Medulla oblongata (tissue), 1 donor: ENCODE results near the gene MRPL46.
A peak's percentile ranks its signal among the peaks of the same experiment; 100 is the strongest.

Source experiments
- DNase-seq: peaks from one replicate; pipeline ENCODE4 v3.0.0-alpha.2; 2015; ENCODE audit errors: extremely low spot score

The MRPL46 gene

DNA sequence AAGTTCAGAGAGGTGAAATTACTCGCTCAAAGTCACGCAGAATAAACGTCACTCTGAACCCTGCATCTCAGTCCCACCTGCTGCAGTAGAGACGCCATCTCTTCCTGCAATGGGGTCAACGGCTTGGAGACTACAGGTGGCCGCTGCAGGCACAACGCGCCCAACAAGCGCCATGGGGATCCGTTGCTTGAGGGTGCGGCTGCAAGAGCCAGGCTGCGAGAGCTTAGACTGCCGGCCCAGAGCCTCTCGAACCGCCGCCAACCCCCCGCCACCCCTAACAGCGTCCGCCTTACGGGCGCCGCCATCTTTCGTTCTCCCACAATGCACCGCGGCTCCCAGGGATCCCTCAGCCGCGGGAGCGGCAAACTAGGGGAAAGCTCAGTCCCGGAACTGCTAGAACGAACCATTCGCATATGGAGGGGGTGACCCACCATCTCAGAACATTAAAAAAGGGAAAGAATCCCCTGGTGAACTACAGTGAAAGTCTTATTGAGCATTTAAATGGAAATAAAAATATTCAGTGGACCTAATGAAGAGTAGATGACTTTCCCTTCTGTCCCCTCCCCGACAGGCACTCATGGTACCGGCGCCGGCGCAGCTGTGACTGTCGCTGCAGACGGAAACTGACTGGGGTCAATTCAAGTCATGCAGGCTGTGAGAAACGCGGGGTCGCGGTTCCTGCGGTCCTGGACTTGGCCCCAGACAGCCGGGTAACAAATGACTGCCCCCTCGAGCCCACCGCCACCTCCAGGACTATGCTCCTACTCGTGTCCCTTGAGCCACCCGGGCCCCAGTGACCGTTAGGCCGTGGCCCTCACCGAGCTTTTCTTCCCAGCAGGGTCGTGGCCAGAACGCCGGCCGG lies at the start of gene MRPL46, which contains the start of gene MRPS11:
TSS of gene MRPL46 (minus strand) at position 316 of the 862 bp plus-strand sequence. CDS start at position 305, 11 bp downstream.
TSS of gene MRPS11 (plus strand) at position 636 of the 862 bp plus-strand sequence. CDS start at position 646, 10 bp downstream.
- DNase-seq = peak; percentile 94

DNA sequence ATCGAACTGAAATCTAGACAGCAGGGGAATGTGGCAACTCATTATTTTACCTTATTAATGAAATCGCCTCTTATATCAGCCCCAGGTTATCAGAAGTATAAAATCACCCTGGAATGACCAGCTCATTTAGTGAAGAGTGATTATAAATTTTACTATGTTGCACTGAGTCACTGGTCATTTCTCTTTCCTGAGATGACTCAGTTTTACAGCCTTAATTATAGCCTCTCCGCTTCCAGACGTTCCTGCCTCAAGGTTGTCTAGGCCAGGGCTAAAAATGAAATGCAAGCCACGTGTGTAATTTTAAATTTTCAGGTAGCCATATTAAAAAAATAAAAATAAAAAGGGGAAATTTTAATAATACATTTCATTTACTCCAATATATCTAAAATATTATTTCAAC lies 46.0 kb upstream of the MRPL46 start:
- DNase-seq = no peak

- no peak for DNase-seq
Observed at GRCh38 chr15:88512601-88513000, 45.4 kb upstream of the MRPL46 start.

- DNase-seq = no peak
Observed at GRCh38 chr15:88512078-88512477, 44.9 kb upstream of the MRPL46 start.

DNA sequence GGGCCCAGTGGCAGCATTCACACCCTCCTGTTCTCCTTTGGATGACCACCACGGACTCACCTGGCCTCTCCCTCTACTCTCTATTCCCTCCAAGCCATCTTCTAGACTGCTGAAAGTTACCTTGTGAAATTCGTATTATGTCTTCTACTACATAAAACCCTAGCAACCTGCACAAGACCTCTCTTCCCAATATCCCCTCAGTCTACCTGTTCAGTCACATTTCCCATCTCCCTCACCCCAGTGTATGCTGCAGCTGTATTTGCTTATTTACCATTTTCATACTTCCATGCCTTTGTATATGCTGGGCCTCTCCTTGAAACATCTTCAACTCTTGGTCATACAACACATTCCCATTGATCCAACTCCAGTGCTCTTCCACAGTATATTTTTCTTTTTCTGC lies 44.0 kb upstream of the MRPL46 start:
- no peak for DNase-seq

DNA sequence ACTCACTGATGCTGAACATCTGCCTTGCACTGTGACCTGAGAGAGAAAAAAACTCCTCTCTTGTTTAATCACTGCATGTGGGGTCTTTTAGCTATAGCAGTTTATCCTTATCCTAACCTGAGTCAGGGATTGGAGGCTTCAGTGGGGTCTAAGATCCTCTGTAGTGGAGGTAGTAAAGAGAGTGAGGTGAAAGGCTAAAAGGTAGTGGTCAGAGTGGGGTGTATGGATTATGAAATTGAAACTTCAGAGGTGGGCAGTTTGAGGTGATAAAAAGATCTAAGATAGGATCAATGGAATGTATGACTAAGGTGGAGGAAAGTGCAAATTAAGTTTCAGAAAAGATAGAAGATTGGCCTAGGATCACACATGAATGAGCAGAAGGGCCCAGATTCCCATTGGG lies 42.8 kb upstream of the MRPL46 start:
- DNase-seq = no peak

- no peak for DNase-seq
Observed at GRCh38 chr15:88509321-88509720, 42.1 kb upstream of the MRPL46 start.

GRCh38 chr15:88506628-88507027 lies 39.4 kb upstream of the MRPL46 start:
- DNase-seq = peak; percentile 16

GRCh38 chr15:88505721-88506120 lies 38.5 kb upstream of the MRPL46 start:
- no peak for DNase-seq

GRCh38 chr15:88504445-88504844 lies 37.3 kb upstream of the MRPL46 start:
- DNase-seq = no peak

- no peak for DNase-seq
Observed at GRCh38 chr15:88498996-88499395, 31.8 kb upstream of the MRPL46 start.

GRCh38 chr15:88497109-88497765 lies 30.0 kb upstream of the MRPL46 start:
- DNase-seq = no peak

- DNase-seq = no peak
Observed at GRCh38 chr15:88493844-88494243, 26.7 kb upstream of the MRPL46 start.

DNA sequence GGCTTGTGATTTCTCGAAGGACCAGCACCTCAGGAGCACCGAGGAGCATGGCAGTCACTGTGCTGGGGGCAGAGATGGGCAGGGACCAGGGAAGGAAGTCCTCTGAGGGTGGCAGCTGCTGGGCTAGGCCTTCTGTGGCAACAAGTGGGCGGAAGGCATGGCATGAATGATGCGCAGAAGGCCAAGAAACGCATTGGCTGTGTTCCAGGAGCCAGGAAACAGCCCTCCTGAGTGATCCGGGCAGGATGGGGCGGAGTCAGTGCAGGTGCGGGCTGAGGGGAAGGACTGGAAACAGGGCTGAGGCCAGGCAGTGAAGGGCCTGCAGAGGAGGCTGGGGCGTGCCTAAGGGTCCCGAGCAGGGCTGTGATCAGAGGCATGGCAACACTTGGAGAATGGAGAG lies 24.0 kb upstream of the MRPL46 start:
- no peak for DNase-seq

- DNase-seq = no peak
Observed at GRCh38 chr15:88490036-88490435, 22.8 kb upstream of the MRPL46 start.

DNA sequence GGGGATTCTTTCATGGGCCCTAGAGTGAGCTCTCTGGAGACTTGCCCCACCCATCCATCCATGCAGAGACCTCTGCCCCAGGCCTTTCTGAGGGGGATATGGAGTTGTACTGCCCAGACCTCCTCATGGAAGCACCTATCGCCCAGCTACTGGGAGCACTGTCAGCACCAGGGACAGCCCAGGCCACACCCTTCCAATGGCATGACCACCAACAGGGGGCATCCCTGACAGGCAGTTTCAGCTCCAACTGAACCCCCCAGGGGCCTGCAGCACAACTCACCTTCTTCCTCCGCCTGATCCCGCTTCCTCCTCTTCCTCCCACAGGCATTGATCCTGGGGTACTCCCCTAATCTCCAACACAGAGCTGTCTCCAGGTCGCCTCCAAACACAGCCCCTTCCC lies 22.1 kb upstream of the MRPL46 start:
- DNase-seq = no peak

DNA sequence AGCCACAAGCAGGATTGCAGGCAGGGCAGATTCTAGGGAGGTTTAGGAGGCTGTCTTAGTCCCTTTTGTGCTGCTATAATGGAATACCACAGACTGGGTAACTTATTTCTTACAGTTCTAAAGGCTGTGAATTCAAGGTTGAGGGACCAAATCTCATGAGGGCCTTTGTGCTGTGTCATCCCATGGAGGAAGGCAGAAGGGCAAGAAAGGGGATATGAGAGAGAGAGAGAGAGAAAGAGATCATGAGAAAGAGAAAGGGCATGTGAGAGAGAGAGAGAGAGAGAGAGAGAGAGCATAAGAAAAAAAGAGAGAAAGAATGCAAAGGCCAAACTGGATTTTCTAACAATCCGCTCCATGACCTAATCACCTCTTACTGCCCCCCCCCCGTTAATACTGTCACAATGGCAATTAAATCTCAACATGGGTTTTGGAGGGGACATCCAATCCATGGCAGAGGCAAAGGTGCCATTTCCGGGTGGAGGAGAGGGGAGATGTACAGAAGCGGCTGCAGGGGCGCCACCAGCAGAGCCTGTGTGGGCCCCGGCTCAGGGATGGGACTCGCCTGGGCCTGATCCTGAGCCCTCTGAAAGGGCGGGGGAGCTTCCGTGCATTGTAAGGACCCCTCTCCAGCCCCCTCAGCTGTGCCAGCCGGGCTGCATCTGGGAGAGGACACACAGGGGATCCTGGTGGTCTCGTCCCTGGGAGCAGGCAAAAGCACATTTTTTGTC lies 20.8 kb upstream of the MRPL46 start:
- no peak for DNase-seq

DNA sequence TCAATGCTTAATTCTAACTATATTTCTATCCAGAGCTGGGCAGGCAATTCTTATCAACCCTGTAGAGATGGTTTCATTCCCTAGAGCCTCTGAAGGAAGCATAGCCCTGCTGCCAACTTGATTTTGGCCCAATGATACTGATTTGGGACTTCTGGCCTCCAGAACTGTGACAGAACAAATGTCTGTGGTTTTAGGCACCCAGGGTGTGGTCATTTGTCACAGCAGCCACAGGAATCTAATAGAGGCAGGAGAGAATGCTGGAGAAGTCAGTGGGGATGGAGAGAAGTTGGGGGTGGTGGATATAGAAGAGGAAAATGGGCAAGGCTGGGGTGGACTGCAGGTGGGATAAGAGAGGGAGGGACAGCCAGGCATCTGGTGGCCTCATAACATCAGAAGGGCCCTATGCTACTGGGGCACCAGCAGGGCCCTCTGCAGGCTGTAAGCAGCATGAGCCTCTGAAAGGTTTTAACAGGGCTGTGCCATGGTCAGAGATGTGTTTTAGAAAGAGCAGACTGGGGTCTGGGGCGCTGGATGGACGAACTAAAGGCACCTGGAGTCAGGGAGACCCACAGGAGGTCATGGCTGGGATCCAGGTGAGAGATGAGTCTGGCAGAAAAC lies 20.1 kb upstream of the MRPL46 start:
- no peak for DNase-seq

DNA sequence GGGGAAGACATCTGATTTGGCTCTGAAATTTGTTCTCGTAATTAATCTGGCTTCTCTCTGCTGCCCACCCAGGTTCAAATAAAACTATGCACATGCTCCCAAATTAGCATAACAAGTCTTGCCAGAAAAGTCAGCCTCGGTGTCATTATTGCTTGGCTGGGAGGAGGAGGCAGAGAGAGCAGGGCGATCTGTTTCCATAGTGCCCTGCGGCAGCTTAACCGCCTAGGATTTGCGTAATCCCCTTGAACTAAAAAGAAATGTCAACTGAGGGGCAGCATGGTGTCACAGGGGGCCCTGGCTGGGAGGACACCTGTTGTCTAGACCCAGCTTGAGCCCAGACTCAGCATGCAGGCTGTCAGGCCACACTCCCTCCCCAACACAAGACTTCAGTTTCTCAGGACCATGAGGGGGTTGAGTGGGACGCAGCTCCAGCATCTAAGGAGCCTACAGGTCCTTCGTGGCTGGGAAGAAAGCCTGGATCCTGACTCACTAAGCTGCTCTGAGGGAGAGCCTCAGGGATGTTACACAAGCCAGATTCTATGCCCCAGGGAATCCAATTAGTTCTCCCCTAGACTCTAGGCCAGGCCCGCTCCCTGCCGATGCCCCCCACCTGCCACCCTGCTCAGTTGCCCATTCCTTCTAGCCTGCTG lies 17.6 kb upstream of the MRPL46 start:
- peak; percentile 57 for DNase-seq

GRCh38 chr15:88482263-88482662 lies 15.1 kb upstream of the MRPL46 start:
- no peak for DNase-seq

GRCh38 chr15:88480981-88481380 lies 13.8 kb upstream of the MRPL46 start:
- DNase-seq = peak; percentile 35
